Lower leg skin (tissue), 4 donors: ENCODE data around the gene UBASH3B. TPM values are rescaled to one million over a fixed set of nuclear protein-coding genes. Genes with fewer than 3 reads are reported as not detected.

Experiments used
- DNase-seq, 2 donors: peaks; one replicate each; pipeline ENCODE4 v3.0.0-alpha.2; 2019; ENCODE audit warnings: low spot score in 2 of 2
- H3K4me3 ChIP-seq: fragments of 200-600 bp; sonication (generic); 2 replicates; pipeline ENCODE4 v1.5.1; 2017; ENCODE audit warnings: mild to moderate bottlenecking, low read depth; ENCODE audit not compliant: poor library complexity, severe bottlenecking
- CTCF ChIP-seq, 3 donors: fragments of 450-650 bp; IDR thresholded peaks; one replicate each; pipeline ENCODE4 v1.5.1; 2016; ENCODE audit warnings: antibody characterized with exemption in 3 of 3, mild to moderate bottlenecking in 3 of 3, moderate library complexity in 2 of 3
- POLR2A ChIP-seq, 2 donors: fragments of 450-650 bp; IDR thresholded peaks; one replicate each; pipeline ENCODE4 v1.6.1; 2016 to 2017; ENCODE audit warnings: antibody characterized with exemption in 2 of 2, mild to moderate bottlenecking in 1 of 2, moderate library complexity in 1 of 2
- WGBS, 2 donors: methylation state at CpG; one replicate each; pipeline ENCODE4 v1.1.5; 2018; 5-methylcytosine and 5-hydroxymethylcytosine counted together
- intact Hi-C: fragments of 100-400 bp; cut with DNase I; formaldehyde crosslinking; loops from one replicate; pipeline ENCODE4 v1.15.0; 2023; ENCODE audit warnings: low total_unique reads
- total RNA-seq, 4 donors: library from RNA; depleted of rRNA; stranded (reverse); fragments of >200 nt; gene quantifications; one replicate each; pipeline ENCODE4 v1.1.0, GENCODE V29; 2016

Gene UBASH3B
- total RNA-seq, 4 donors from 2014 or later: 14.2 to 58.4 (median 35.6) TPM

- TF ChIP-seq POLR2A (IDR thresholded peaks at IDR 0.05): no peak
- no peak for TF ChIP-seq CTCF (IDR thresholded peaks at IDR 0.05)
- no peak overlapping the region for H3K4me3 ChIP-seq
- DNase-seq: no peak
- WGBS, 2 donors: 79 to 80% methylated on average over 3 of the region's 3 CpGs
- intact Hi-C loops: no loop called here
These were observed 6.4 kb upstream of the UBASH3B start for GRCh38 chr11:122649116-122649515.

GRCh38 chr11:122650619-122651018, 4.9 kb upstream of the UBASH3B start:
- 33 to 36% methylated on average over 1 of the region's 1 CpG for WGBS, 2 donors
- no peak for DNase-seq
- no peak overlapping the region for H3K4me3 ChIP-seq
- intact Hi-C loops: no loop called here
- TF ChIP-seq CTCF (IDR thresholded peaks at IDR 0.05) (no peak), POLR2A (IDR thresholded peaks at IDR 0.05) (no peak)

GRCh38 chr11:122652495-122652894, 3.0 kb upstream of the UBASH3B start:
- H3K4me3 ChIP-seq: no peak overlapping the region
- DNase-seq: no peak
- WGBS, 2 donors: 82 to 90% methylated on average over 2 of the region's 2 CpGs
- intact Hi-C loops: no loop called here
- TF ChIP-seq CTCF (IDR thresholded peaks at IDR 0.05): no peak
- no peak for TF ChIP-seq POLR2A (IDR thresholded peaks at IDR 0.05)

GRCh38 chr11:122653916-122654585, 1.5 kb upstream of the UBASH3B start:
- WGBS, 2 donors: 61 to 65% methylated on average over 7 of the region's 7 CpGs

GRCh38 chr11:122656073-122656630, 630 bp downstream of the UBASH3B start:
- DNase-seq: peak in 1 of 2 donors; percentile 89
- no peak for TF ChIP-seq POLR2A (IDR thresholded peaks at IDR 0.05)
- TF ChIP-seq CTCF (IDR thresholded peaks at IDR 0.05): no peak

More at GRCh38 chr11:122653916-122654585, 1.5 kb upstream of the UBASH3B start:
- intact Hi-C loops: no loop called here
- no peak for DNase-seq
- no peak for TF ChIP-seq CTCF (IDR thresholded peaks at IDR 0.05)
- no peak for TF ChIP-seq POLR2A (IDR thresholded peaks at IDR 0.05)
- no peak overlapping the region for H3K4me3 ChIP-seq

More at GRCh38 chr11:122656073-122656630, 630 bp downstream of the UBASH3B start:
- intact Hi-C loops: no loop called here
- WGBS, 2 donors: 0% methylated on average over 29 to 33 of the region's 66 CpGs
- H3K4me3 ChIP-seq: peak overlapping the region; percentile 55
